NT2/D1 (cell line): Measurements from ENCODE around the gene ARFGEF3.

Source experiments
- DNase-seq: peaks from one replicate; pipeline ENCODE4 v3.0.0-alpha.2; 2011; ENCODE audit warnings: low read depth, low spot score
- H3K27me3 ChIP-seq: 2 replicates; pipeline ENCODE4 v1.6.0; 2011; ENCODE audit warnings: mild to moderate bottlenecking; ENCODE audit not compliant: insufficient read length, insufficient read depth
- H3K36me3 ChIP-seq: 2 replicates; pipeline ENCODE4 v1.6.1; 2011; ENCODE audit warnings: mild to moderate bottlenecking, low read length, mixed read lengths; ENCODE audit not compliant: insufficient read depth, insufficient read length
- H3K4me1 ChIP-seq: 2 replicates; pipeline ENCODE4 v1.5.1; 2011; ENCODE audit not compliant: insufficient read depth, insufficient read length
- H3K4me3 ChIP-seq: 2 replicates; pipeline ENCODE4 v1.5.1; 2011; ENCODE audit warnings: low read depth; ENCODE audit not compliant: insufficient read length
- H3K9ac ChIP-seq: 2 replicates; pipeline ENCODE4 v1.6.0; 2011; ENCODE audit warnings: low read depth; ENCODE audit not compliant: insufficient read length
- H3K9me3 ChIP-seq: 2 replicates; pipeline ENCODE4 v1.5.1; 2011; ENCODE audit warnings: mild to moderate bottlenecking, low read length; ENCODE audit not compliant: insufficient read depth
- SUZ12 ChIP-seq: IDR thresholded peaks from 2 replicates; pipeline ENCODE4 v1.6.1; 2011; ENCODE audit not compliant: insufficient read length, insufficient read depth; ENCODE audit errors: extremely low read depth
- YY1 ChIP-seq: IDR thresholded peaks from 2 replicates; pipeline ENCODE4 v1.6.1; 2011; ENCODE audit not compliant: insufficient read length, insufficient read depth
- ZNF274 ChIP-seq: IDR thresholded peaks from 2 replicates; pipeline ENCODE4 v1.6.1; 2011; ENCODE audit warnings: mild to moderate bottlenecking, low read depth, low read length

Gene ARFGEF3

GRCh38 chr6:138266095-138266494, 104.4 kb downstream of the ARFGEF3 start:
- Histone ChIP-seq H3K9me3 (no peaks in the 10 kb centered on the region), H3K9ac (no peak overlapping the region), H3K4me1 (no peaks in the 10 kb centered on the region), H3K4me3 (no peak overlapping the region), H3K36me3 (no peaks in the 10 kb centered on the region), H3K27me3 (no peaks in the 10 kb centered on the region)
- TF ChIP-seq SUZ12 (no peak), YY1 (no peak), ZNF274 (no peak)
- DNase-seq = no peak

DNA sequence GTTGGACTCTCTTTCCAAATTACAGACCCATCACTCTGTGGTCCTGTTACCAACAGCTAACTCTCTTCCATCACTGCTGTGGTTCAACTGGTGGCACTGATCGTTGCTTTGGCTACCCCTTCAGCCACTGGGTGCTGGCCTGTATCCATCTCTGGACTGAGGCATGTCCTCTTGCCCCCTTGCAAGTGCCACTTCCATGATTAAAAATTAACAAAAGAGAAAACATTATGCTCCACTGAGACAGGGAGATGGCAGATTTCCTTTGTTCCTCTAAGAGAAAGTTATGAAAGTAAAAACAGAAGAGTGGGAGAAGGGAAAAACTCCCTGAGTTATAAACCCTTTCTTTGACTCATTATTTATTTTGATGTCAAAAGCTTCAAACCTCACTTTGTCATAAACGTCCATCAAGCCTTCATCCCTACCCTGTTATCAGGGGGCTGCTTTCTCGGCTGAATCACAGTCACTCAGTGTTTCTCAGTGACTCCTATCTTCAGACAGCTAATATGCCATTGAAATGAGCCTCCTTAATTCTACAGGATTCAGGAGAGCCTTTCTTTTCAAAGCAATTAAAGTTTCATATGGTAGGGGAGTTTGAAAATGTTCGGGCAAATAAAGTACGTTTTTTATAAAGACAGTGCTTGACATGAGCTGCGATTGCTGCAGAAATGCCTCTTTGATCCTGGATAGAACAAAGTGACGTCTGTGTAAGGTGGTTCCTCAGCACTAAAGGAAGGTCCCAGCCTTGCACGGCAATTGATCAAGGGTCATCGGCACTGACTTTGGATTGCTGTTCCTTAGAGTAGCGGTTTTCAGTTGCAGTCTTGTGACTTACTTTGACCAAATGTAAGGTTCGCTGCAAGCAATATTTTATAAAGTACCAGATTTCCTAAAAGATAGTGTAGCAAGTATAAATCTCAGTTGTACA, 106.5 kb downstream of the ARFGEF3 start:
- H3K4me1 ChIP-seq = no peaks in the 10 kb centered on the region
- H3K4me3 ChIP-seq = no peak overlapping the region
- H3K9ac ChIP-seq = no peak overlapping the region
- TF ChIP-seq YY1 (no peak), SUZ12 (no peak), ZNF274 (no peak)
- no peaks in the 10 kb centered on the region for H3K36me3 ChIP-seq
- no peak for DNase-seq
- H3K9me3 ChIP-seq = no peaks in the 10 kb centered on the region
- no peaks in the 10 kb centered on the region for H3K27me3 ChIP-seq

- Histone ChIP-seq H3K4me3 (no peak overlapping the region), H3K4me1 (no peaks in the 10 kb centered on the region)
Measured at GRCh38 chr6:138271451-138271850, 109.7 kb downstream of the ARFGEF3 start.

DNA sequence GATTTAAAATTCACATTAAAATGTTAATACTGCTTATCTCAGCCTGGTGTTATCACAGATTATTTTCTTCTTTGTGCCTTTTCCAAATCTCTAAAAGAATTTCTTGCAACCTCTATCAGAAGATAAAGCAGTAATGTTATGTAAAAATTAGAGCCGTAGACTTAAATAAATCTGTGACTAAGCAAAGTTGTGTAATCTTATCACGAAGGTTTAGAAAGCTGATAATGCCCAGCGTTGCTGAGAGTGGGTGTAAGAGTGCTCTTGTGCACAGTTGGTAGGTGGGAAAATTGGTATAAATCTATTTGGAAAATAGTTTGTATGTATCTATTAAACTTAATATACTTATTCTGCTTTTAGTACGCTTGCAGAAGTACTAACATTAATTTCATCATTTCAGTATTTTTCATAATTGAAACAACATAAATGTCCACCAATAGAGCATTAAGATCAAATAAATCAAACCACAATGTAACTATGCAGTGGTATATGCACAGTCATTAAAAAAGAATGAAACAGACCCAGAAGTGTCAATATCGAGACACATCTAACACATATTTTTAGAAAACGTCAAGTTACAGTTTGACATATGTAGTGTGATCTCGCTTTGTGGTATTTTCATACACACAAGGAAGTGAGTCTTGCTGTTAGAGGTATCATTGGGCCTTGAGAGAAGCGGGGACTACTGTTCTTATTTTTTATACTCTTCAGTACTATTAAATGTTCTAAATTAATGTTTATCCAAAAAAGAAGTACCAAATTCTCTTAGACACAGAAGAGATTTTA, 111.0 kb downstream of the ARFGEF3 start:
- no peaks in the 10 kb centered on the region for H3K4me1 ChIP-seq

More at GRCh38 chr6:138271451-138271850, 109.7 kb downstream of the ARFGEF3 start:
- TF ChIP-seq SUZ12 (no peak), YY1 (no peak), ZNF274 (no peak)
- Histone ChIP-seq H3K9ac (no peak overlapping the region), H3K27me3 (no peaks in the 10 kb centered on the region), H3K9me3 (no peaks in the 10 kb centered on the region), H3K36me3 (no peaks in the 10 kb centered on the region)
- no peak for DNase-seq

GRCh38 chr6:138275976-138276375, 114.2 kb downstream of the ARFGEF3 start:
- H3K4me1 ChIP-seq = no peaks in the 10 kb centered on the region
- H3K9ac ChIP-seq = no peak overlapping the region
- DNase-seq = no peak
- TF ChIP-seq ZNF274 (no peak), YY1 (no peak), SUZ12 (no peak)
- H3K4me3 ChIP-seq = no peak overlapping the region
- H3K36me3 ChIP-seq = no peaks in the 10 kb centered on the region
- no peaks in the 10 kb centered on the region for H3K9me3 ChIP-seq
- no peaks in the 10 kb centered on the region for H3K27me3 ChIP-seq

More for the DNA sequence above, 111.0 kb downstream of the ARFGEF3 start:
- no peak for TF ChIP-seq SUZ12
- no peak for TF ChIP-seq YY1
- Histone ChIP-seq H3K36me3 (no peaks in the 10 kb centered on the region), H3K9me3 (no peaks in the 10 kb centered on the region), H3K4me3 (no peak overlapping the region), H3K9ac (no peak overlapping the region), H3K27me3 (no peaks in the 10 kb centered on the region)
- no peak for DNase-seq

- Histone ChIP-seq H3K4me3 (no peak overlapping the region), H3K9ac (no peak overlapping the region), H3K27me3 (no peaks in the 10 kb centered on the region), H3K36me3 (no peaks in the 10 kb centered on the region), H3K4me1 (no peaks in the 10 kb centered on the region), H3K9me3 (no peaks in the 10 kb centered on the region)
- TF ChIP-seq ZNF274 (no peak), SUZ12 (no peak)
- no peak for DNase-seq
Measured at GRCh38 chr6:138277835-138278234, 116.1 kb downstream of the ARFGEF3 start.

GRCh38 chr6:138278326-138278725, 116.6 kb downstream of the ARFGEF3 start:
- TF ChIP-seq SUZ12 (no peak), YY1 (no peak), ZNF274 (no peak)
- no peaks in the 10 kb centered on the region for H3K4me1 ChIP-seq
- H3K27me3 ChIP-seq = no peaks in the 10 kb centered on the region
- H3K36me3 ChIP-seq = no peaks in the 10 kb centered on the region
- no peaks in the 10 kb centered on the region for H3K9me3 ChIP-seq
- no peak for DNase-seq
- H3K4me3 ChIP-seq = no peak overlapping the region
- H3K9ac ChIP-seq = no peak overlapping the region
